GM15510 (cell line): ENCODE data around the gene TSPAN31.

Experiments
- POLR2A ChIP-seq: IDR thresholded peaks from 3 replicates; pipeline ENCODE4 v1.6.1; 2011; ENCODE audit warnings: borderline replicate concordance; ENCODE audit not compliant: insufficient read length; ENCODE audit errors: extremely low read depth

TSPAN31 gene

DNA sequence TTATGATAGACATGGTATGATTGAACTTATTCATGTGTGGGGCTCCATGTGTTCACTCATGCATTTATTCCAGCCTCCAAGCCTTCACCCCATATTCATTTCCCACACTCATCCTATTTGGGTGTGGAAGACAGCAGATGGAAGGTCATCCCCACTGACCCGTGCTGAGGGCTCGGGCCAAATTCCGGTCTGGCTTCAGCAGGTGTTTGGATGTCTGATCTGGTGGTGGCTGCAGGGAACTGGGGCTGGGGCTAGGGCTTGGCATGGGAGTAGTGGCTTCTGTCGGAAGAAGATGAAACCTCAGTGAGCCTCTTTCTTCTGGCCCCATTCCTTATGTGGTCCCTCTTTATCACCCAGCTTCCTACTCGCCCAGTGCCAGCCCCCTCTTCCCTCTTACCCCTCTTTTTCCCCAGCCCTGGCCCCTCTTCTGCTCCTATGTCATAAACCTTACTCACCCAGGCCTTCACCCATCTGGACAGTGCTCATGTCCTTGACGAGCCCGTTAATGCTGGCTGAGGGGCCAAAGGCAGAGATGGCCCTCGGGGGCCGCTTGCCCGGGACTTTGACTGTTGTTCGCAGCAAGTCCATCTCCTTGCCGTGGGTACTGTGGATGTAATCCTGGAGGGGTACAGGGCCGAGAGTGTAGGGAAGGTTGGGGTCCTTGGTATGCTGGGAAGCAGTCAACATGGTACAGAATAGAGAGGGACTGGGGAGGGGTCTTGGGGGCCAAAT lies 14.3 kb upstream of the TSPAN31 start:
- no peak for TF ChIP-seq POLR2A

- TF ChIP-seq POLR2A = no peak
Observed at GRCh38 chr12:57731411-57732080, 13.3 kb upstream of the TSPAN31 start.

DNA sequence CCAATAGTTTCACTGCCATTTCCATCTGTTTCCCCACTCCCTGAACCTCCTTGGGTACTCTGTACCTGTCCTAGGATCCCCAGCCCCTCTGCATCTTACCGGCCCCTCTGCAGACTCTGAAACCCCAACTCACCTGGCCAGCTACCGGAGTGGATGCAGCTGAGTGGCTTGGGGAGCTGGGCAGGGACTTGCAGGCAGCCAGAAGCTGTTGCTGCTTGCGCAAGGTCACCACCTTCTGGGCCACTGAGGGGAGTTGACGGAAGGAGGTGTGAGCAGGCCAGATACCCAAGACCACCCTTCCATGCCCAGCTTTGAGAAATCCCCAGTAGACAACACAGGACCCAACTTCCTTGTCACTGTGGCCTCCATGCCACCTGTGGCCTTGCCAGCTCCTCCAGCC lies 12.6 kb upstream of the TSPAN31 start:
- TF ChIP-seq POLR2A = no peak

- no peak for TF ChIP-seq POLR2A
Observed at GRCh38 chr12:57732726-57733593, 11.9 kb upstream of the TSPAN31 start.

- no peak for TF ChIP-seq POLR2A
Observed at GRCh38 chr12:57733928-57734327, 10.9 kb upstream of the TSPAN31 start.

DNA sequence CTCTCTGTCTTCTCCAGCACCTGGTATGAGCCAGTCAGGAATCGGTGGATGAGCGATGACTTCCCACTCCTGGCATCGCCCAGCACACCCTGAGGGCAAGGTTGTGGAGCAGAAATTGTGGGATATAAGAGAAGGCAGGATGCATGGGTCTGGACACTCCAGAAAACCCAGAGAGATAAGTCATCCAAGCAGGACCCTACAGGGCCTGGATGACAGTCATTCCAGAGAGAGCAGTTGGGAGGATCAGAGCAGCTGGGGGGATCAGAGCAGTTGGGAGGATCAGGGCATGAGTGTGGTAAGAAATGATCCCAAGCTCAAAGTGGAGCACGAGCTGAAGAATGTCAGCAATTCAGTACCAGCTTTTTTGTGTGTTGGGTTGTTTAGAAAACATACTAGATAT lies 10.2 kb upstream of the TSPAN31 start:
- no peak for TF ChIP-seq POLR2A

- TF ChIP-seq POLR2A = no peak
Observed at GRCh38 chr12:57735198-57735855, 9.5 kb upstream of the TSPAN31 start.

DNA sequence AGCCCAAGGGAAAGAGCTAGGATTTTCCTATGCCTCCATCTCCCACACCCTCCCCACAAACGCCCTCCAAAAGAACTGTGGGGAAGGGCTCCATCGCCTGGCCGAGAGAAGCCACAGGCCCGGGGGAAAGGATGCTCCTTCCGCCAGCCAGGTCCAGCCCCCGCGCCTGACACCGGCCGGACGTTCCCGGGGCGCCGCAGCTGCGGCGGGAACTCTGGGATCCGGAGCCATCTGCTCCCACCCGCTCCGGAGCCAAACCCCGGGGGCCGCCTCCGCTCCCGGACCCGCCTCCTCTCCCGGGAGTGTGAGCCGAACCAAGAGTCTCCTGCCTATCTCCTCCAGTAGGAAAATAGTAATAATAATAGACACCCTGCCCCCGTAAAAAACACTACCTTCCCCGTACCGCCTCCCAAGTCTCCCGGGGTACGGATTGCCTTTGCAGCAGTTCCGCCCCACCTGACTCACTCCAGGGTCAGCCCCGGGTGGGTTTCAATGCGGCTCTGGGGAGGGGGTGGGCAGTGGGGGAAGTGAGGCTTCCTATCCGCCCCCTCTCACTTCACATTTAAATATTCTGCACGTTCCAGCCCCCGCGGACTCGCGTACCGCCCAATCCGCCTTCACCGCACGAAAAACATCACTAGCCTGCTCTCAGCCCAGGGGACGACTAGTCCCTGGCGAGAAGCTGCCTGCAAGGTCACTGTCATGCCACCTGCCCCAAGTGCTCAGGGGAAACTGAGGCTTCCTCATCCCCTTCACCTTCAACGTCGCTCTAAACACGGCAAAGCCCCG lies 8.7 kb upstream of the TSPAN31 start:
- no peak for TF ChIP-seq POLR2A

- TF ChIP-seq POLR2A = no peak
Observed at GRCh38 chr12:57736741-57737466, 7.9 kb upstream of the TSPAN31 start.

DNA sequence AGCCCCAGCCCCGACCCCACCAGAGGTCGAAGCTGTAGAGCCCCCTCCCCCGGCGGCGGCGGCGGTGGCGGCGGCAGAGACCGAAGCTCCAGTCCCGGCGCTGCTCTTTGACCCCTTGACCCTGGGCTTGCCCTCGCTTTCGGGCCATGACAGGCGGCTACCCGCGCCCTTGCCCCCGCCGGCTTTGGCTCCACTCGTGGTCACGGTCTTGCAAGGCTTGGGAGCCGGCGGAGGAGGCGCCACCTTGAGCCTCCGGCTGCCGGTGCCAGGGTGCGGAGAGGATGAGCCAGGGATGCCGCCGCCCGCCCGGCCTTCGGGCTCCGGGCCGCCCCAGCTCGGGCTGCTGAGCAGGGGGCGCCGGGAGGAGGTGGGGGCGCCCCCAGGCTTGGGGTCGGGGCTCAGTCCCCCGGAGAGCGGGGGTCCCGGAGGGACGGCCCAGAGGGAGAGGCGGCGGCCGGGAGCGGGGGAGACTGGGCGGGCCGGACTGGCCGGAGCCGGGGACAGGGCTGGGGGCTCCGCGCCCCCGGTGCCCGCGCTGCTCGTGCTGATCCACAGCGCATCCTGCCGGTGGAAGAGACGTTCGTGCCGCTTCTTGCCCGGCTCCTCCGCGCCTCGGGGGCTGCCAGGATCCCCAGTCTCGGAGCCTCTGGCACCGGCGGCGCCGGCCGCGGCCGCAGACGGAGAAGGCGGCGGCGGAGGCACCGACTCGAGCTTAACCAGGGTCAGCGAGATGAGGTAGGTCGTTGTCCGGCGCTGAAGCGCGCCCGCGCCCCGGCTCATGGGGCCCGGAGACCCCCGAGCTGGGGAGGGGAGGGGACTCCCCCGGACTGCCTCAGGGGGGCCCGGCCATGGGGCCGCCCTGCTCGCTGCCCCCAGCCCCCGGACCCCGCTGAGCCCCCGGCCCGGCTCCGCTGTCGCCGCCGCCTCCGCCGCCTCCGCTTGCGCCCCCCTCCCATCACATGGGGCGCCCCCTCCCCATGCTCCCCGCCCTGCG lies 7.1 kb upstream of the TSPAN31 start:
- TF ChIP-seq POLR2A = no peak

GRCh38 chr12:57738661-57739237 lies 6.1 kb upstream of the TSPAN31 start, which contains the start of gene AGAP2:
TSS of gene AGAP2 (minus strand) at chr12:57738742. CDS start at chr12:57738246, 496 bp downstream.
- TF ChIP-seq POLR2A = no peak

DNA sequence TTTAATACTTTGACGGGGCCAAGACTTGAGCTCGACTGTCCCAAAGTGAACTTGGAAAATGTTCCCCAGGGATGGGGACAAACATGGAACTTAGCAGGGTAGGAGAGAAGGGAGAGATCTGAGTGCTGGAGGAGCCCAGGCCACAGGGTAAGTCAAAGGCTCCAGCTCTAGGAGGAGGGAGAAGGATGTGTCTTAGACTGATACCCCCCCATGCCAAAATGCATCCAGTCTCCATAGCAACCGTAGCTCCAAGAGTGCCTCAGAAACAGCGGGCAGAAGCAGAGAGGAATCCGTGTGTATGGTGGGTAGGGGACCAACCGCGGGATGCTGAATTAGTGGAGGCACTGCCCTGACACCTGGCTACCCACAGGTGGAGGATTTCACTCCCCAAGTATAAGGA lies 5.5 kb upstream of the TSPAN31 start:
- TF ChIP-seq POLR2A = no peak
